Astrocyte of the cerebellum (primary cell): ENCODE results near the gene STOML1.

Experiments
- DNase-seq: peaks from one replicate; pipeline ENCODE4 v3.0.0-alpha.2; 2011; ENCODE audit warnings: low read depth
- H3K4me3 ChIP-seq: 2 replicates; pipeline ENCODE4 v1.5.1; 2011; ENCODE audit warnings: mild to moderate bottlenecking, low read depth, low read length, moderate library complexity
- in situ Hi-C: cut with HindIII; loops from 2 replicates; pipeline ENCODE4 v1.10.0; 2017; ENCODE audit warnings: low sequenced_read_pairs
- TF ChIP-seq, protein P1 (sequence below): IDR thresholded peaks from 2 replicates; pipeline ENCODE4 v1.5.1; 2012; ENCODE audit warnings: low read length, low read depth, moderate library complexity, mild to moderate bottlenecking; ENCODE audit errors: missing control alignments

The STOML1 gene

DNA sequence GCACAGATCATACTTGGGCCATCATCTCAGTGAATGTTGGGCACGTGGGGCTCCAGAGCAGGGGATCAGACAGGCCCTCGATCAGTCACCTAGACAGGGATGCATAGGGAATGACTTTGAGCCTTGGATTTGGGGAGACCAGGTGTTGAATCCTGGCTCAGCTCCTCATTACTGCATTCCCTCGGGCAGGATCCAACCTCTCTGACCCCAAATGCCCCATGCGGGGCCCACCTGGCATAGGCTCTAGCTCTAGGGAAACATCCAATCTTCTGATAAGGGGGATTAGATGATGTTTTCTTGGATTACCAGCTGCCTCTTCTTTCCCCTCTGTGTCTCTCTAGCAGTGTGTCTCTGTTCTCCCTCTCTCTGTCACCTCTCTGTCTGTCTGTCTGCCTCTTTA lies 43.1 kb downstream of the STOML1 start:
- TF ChIP-seq, protein P1, sequence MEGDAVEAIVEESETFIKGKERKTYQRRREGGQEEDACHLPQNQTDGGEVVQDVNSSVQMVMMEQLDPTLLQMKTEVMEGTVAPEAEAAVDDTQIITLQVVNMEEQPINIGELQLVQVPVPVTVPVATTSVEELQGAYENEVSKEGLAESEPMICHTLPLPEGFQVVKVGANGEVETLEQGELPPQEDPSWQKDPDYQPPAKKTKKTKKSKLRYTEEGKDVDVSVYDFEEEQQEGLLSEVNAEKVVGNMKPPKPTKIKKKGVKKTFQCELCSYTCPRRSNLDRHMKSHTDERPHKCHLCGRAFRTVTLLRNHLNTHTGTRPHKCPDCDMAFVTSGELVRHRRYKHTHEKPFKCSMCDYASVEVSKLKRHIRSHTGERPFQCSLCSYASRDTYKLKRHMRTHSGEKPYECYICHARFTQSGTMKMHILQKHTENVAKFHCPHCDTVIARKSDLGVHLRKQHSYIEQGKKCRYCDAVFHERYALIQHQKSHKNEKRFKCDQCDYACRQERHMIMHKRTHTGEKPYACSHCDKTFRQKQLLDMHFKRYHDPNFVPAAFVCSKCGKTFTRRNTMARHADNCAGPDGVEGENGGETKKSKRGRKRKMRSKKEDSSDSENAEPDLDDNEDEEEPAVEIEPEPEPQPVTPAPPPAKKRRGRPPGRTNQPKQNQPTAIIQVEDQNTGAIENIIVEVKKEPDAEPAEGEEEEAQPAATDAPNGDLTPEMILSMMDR = no peak
- no peak overlapping the region for H3K4me3 ChIP-seq
- no peak for DNase-seq
- in situ Hi-C loops = no loop called here

GRCh38 chr15:73948396-73948795 lies 43.7 kb downstream of the STOML1 start:
- H3K4me3 ChIP-seq = no peak overlapping the region
- DNase-seq = no peak
- TF ChIP-seq, protein P1 = no peak
- in situ Hi-C loops = no loop called here

GRCh38 chr15:73947651-73948050 lies 44.4 kb downstream of the STOML1 start:
- TF ChIP-seq, protein P1 = no peak
- DNase-seq = no peak
- in situ Hi-C loops = no loop called here

DNA sequence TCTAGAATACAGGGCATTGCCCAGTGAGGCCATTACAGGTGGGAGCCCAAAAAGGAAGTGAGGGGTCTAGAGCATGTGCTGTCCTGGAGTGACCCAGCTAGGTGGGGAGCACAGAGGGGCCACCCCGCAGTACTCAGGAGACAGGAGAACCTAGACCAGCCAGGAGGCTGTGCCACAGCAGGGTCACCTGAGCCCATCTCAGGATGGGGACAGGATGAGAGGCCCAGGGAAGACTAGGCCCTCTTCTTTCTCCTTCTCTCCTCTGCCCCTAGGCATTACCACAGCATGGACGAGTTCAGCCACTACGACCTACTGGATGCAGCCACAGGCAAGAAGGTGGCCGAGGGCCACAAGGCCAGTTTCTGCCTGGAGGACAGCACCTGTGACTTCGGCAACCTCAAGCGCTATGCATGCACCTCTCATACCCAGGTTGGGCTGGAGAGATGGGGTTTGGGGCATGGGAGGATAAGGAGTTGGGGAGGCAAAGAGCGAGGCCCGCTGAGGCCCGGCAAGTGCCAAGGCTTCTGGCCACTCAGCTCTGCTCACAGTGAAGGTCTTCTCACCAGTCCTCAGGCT lies 45.2 kb downstream of the STOML1 start:
- H3K4me3 ChIP-seq = no peak overlapping the region
- no peak for DNase-seq
- in situ Hi-C loops = no loop called here
- TF ChIP-seq, protein P1 = no peak

More at GRCh38 chr15:73947651-73948050, 44.4 kb downstream of the STOML1 start:
- no peak overlapping the region for H3K4me3 ChIP-seq

GRCh38 chr15:73946046-73946721 lies 45.9 kb downstream of the STOML1 start:
- TF ChIP-seq, protein P1 = no peak
- in situ Hi-C loops = no loop called here
- H3K4me3 ChIP-seq = no peak overlapping the region
- no peak for DNase-seq

DNA sequence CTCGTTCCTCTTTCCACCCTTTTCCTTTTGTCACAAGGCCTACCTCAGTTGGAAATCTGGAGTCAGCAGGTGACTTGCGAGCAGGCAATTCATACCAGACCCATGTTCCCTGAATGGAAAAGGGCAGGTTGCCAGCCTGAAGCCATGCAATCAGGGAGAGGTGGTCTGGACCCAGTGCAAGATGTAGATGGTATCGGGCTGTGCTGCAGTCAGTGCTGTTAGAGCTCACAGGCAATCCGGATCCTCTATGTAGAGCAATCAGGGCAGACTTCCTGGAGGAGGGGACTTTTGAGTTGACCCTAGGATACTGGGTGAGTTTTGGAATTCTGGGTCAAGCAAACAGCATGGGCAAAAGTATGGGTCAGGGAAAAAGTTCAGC lies 47.0 kb downstream of the STOML1 start:
- DNase-seq = no peak
- H3K4me3 ChIP-seq = no peak overlapping the region
- in situ Hi-C loops = no loop called here
- TF ChIP-seq, protein P1 = no peak
